GM18907 (cell line): ENCODE results near the gene ADGRL3.
"Not testable (repeated sequence)": the region's sequence is repeated elsewhere in the genome, so short reads cannot be mapped to it uniquely, and the experiment has no call there.

Experiments
- ATAC-seq: cut with Tn5 transposase; IDR thresholded peaks from one replicate; pipeline ENCODE4 v1.9.1; 2021; ENCODE audit warnings: mild to moderate bottlenecking, moderate library complexity; ENCODE audit not compliant: unreplicated experiment

ADGRL3 gene

GRCh38 chr4:61596606-61597340 lies 396.6 kb downstream of the ADGRL3 start:
- no peak for ATAC-seq

- ATAC-seq, result no peak
Measured at GRCh38 chr4:61603086-61603485, 403.0 kb downstream of the ADGRL3 start.

- no peak for ATAC-seq
Measured at GRCh38 chr4:61604054-61604453, 403.9 kb downstream of the ADGRL3 start.

GRCh38 chr4:61605984-61606383 lies 405.9 kb downstream of the ADGRL3 start:
- ATAC-seq, result no peak

- no peak for ATAC-seq
Measured at GRCh38 chr4:61614231-61614630, 414.1 kb downstream of the ADGRL3 start.

- no peak for ATAC-seq
Measured at GRCh38 chr4:61619528-61619927, 419.4 kb downstream of the ADGRL3 start.

- no peak for ATAC-seq
Measured at GRCh38 chr4:61628282-61628681, 428.2 kb downstream of the ADGRL3 start.

GRCh38 chr4:61628727-61629126 lies 428.6 kb downstream of the ADGRL3 start:
- ATAC-seq, result no peak

- no peak for ATAC-seq
Measured at GRCh38 chr4:61630548-61630947, 430.4 kb downstream of the ADGRL3 start.

GRCh38 chr4:61638591-61638990 lies 438.5 kb downstream of the ADGRL3 start:
- no peak for ATAC-seq

GRCh38 chr4:61646746-61647350 lies 446.7 kb downstream of the ADGRL3 start:
- ATAC-seq, result not testable (repeated sequence)

- no peak for ATAC-seq
Measured at GRCh38 chr4:61648264-61648663, 448.1 kb downstream of the ADGRL3 start.

- no peak for ATAC-seq
Measured at GRCh38 chr4:61657016-61657415, 456.9 kb downstream of the ADGRL3 start.

- ATAC-seq, result no peak
Measured at GRCh38 chr4:61661960-61662359, 461.8 kb downstream of the ADGRL3 start.

GRCh38 chr4:61662362-61662761 lies 462.2 kb downstream of the ADGRL3 start:
- ATAC-seq, result no peak

GRCh38 chr4:61663310-61663709 lies 463.2 kb downstream of the ADGRL3 start:
- no peak for ATAC-seq

GRCh38 chr4:61665649-61666048 lies 465.5 kb downstream of the ADGRL3 start:
- no peak for ATAC-seq

- no peak for ATAC-seq
Measured at GRCh38 chr4:61666244-61666643, 466.1 kb downstream of the ADGRL3 start.

GRCh38 chr4:61671599-61671998 lies 471.5 kb downstream of the ADGRL3 start:
- ATAC-seq, result no peak

- ATAC-seq, result no peak
Measured at GRCh38 chr4:61675464-61675863, 475.3 kb downstream of the ADGRL3 start.

GRCh38 chr4:61678297-61678696 lies 478.2 kb downstream of the ADGRL3 start:
- ATAC-seq, result no peak

- no peak for ATAC-seq
Measured at GRCh38 chr4:61693520-61693919, 493.4 kb downstream of the ADGRL3 start.
